ENCODE data around the gene TUBB3.

Gene TUBB3

DNA sequence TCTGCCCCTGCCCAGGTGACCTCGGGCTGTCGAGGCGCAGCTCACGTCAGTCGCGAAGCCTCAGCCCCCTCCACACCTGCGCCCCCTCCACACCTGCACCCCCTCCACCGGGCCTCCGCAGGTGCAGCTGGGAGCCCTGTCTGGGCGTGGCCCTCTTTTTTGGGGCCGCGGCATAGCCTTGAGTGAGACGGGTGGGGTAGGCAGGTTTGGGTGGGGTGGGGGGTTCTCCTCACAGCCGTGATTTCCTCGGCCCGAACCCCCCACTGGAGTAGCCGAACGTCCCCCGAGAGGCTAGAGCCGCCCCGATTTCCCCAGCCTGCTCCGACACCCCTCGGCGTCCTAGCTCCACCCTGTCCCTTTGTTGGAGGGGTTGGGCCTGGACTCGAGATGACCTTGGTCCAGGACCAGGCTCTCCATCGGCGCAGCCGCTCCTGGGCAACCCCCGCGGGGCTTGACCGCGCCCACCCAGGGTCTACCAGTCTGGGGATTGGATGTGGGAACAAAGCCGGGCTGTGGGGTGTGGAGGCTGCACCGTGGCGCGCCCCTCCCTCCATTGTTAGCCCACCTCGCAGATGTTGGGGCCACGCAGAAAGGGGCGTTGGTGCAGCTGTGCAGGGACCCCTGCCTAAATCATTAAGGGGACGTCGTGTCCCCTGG lies 626 bp downstream of the TUBB3 start:
- H3K27me3 ChIP-seq: peaks cover 0 to 93% of the 10 kb centered on the region in 2 donors
- H3K4me1 ChIP-seq: peaks cover 0 to 49% (median 45%) of the 10 kb centered on the region in 4 donors
- no peaks in the 10 kb centered on the region for H3K9me3 ChIP-seq
- peak in 1 of 2 donors; percentile 68 for DNase-seq
- H3K4me3 ChIP-seq: peak overlapping the region; percentile 49 to 56
- intact Hi-C loops (cut with DNase I; ENCODE audit: low total_unique reads): no loop called here
- H3K36me3 ChIP-seq: no peaks in the 10 kb centered on the region
- no peak overlapping the region for H3K27ac ChIP-seq
- TF ChIP-seq, protein P1, sequence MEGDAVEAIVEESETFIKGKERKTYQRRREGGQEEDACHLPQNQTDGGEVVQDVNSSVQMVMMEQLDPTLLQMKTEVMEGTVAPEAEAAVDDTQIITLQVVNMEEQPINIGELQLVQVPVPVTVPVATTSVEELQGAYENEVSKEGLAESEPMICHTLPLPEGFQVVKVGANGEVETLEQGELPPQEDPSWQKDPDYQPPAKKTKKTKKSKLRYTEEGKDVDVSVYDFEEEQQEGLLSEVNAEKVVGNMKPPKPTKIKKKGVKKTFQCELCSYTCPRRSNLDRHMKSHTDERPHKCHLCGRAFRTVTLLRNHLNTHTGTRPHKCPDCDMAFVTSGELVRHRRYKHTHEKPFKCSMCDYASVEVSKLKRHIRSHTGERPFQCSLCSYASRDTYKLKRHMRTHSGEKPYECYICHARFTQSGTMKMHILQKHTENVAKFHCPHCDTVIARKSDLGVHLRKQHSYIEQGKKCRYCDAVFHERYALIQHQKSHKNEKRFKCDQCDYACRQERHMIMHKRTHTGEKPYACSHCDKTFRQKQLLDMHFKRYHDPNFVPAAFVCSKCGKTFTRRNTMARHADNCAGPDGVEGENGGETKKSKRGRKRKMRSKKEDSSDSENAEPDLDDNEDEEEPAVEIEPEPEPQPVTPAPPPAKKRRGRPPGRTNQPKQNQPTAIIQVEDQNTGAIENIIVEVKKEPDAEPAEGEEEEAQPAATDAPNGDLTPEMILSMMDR (IDR thresholded peaks at IDR 0.05): no peak

DNA sequence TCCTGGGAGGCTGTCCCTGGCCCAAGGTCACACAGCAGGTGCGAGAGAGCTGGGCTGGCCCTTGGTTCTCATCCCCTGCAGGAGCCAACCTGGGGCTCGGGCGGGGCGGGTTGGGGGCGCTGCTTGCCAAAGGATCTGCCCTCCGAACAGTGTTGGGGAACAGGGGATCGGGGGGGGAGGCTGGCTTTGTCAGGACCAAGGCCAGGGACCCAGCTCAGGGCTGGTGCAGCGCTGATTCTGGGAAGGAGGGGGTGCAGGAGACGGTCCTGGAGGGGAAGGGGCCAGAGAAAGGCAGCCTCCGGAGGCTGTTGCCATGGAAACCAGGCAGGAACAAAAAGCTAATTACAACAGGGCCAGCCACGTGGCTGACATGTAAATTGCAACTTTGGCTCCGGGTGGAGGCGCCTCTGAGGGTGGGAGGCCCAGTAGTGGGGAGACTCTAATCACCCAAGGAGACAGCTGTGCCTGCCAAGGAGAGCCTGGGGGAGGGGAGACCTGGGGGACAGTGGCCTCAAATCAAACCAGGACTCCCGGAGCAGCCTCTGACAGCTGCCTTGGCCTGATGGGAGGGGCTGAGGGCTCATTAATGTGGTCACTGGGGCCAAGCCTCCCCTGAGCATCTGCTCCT lies 1.3 kb downstream of the TUBB3 start:
- H3K27me3 ChIP-seq: peaks cover 0 to 93% of the 10 kb centered on the region in 2 donors
- intact Hi-C loops (cut with DNase I; ENCODE audit: low total_unique reads): no loop called here
- TF ChIP-seq, protein P1 (IDR thresholded peaks at IDR 0.05): no peak
- H3K4me1 ChIP-seq: peaks cover 0 to 47% (median 42%) of the 10 kb centered on the region in 4 donors
- no peak overlapping the region for H3K27ac ChIP-seq
- DNase-seq: no peak
- H3K4me3 ChIP-seq: no peak overlapping the region
- no peaks in the 10 kb centered on the region for H3K36me3 ChIP-seq
- H3K9me3 ChIP-seq: no peaks in the 10 kb centered on the region

DNA sequence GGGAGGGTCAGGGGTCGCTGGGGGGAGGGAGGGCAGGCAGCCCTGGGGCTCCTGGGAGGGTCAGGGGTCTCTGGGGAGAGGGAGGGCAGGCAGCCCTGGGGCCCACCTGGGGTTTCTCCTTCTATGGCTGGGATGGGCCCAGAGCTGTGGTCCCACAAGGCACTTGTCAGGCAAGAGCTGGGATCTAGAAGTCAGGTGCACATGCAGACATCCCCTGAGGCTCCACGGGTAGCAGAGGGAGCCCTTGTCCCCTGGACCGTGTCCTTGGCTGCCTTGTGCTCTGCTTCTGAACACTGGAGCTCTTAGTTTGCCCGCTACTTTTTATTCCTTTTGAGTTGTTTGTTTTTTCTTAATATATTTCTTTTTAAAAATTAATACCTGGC lies 1.8 kb downstream of the TUBB3 start:
- Histone ChIP-seq H3K4me3 (no peak overlapping the region), H3K9me3 (no peaks in the 10 kb centered on the region), H3K36me3 (no peaks in the 10 kb centered on the region), H3K27ac (no peak overlapping the region), H3K27me3 (peaks cover 0 to 95% of the 10 kb centered on the region in 2 donors), H3K4me1 (peaks cover 0 to 47% (median 42%) of the 10 kb centered on the region in 4 donors)
- no peak for DNase-seq
- TF ChIP-seq, protein P1 (IDR thresholded peaks at IDR 0.05): no peak
- intact Hi-C loops (cut with DNase I; ENCODE audit: low total_unique reads): no loop called here

DNA sequence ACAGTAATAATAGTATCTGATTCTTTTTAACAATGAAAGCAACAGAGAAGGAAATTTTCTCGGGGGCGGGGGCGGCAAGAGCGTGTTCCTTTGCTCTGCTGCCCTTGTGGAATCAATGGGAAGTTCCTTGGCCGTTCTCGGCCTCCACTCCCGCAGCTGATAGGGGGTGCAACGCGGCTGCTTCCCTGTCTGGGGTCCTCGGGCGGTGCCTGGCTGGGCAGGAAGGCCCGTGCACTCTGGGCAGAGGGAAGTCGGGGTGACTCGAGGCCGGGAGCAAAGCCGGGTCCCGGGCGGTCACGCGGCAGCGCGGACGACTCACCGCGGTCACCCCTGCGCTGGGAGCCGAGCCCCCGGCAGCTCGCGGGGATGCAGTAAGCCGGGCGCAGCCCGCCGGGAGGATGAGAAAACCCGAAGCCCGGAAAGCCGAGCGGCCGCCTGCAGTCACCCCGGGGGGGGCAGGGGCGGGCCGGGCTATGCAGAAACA lies 2.5 kb downstream of the TUBB3 start:
- Histone ChIP-seq H3K27me3 (peaks cover 0 to 97% of the 10 kb centered on the region in 2 donors), H3K9me3 (no peaks in the 10 kb centered on the region), H3K27ac (no peak overlapping the region), H3K36me3 (no peaks in the 10 kb centered on the region), H3K4me3 (peak overlapping the region; percentile 31 to 47), H3K4me1 (peaks cover 0 to 47% (median 42%) of the 10 kb centered on the region in 4 donors)
- TF ChIP-seq, protein P1 (IDR thresholded peaks at IDR 0.05): no peak
- intact Hi-C loops (cut with DNase I; ENCODE audit: low total_unique reads): no loop called here
- no peak for DNase-seq

DNA sequence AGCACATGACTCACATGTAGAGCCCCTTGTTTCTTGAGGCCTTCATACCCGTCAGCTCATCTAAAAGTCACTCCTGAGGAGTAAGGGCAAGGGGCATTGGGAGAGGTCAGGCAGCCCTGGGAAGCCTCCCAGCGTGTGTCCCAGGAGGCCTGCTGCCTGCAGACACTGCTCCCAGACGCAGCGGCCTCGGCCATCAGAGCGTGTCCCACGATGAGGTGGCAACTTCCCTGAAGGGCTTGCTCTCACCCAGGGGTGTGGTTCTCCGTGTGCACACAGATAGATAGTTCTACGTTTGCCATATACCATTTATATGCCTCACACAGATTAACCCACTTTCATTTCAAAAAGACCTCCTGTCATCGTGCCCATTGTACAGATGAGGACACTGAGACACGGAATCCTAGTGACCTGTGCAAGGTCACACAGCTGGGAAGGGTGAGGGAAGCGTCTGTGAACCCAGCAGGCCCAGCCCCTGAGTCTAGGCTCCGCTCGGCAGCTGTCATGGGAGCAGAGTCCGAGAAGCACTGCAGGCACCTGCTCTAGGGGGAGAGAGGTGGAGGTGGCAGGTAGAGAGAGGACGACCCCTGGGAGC lies 8.3 kb downstream of the TUBB3 start:
- intact Hi-C loops (cut with DNase I; ENCODE audit: low total_unique reads): no loop called here
- Histone ChIP-seq H3K27ac (no peak overlapping the region), H3K4me3 (no peak overlapping the region), H3K4me1 (peaks cover 0 to 3% (median 2%) of the 10 kb centered on the region in 4 donors), H3K27me3 (peaks cover 0 to 53% of the 10 kb centered on the region in 2 donors), H3K9me3 (no peaks in the 10 kb centered on the region), H3K36me3 (no peaks in the 10 kb centered on the region)
- DNase-seq: no peak
- TF ChIP-seq, protein P1 (IDR thresholded peaks at IDR 0.05): no peak

Measured in tibial artery (tissue), 4 donors.